Ishikawa (cell line): ENCODE data around the gene ZNF280B.

Experiments used
- EP300 ChIP-seq: IDR thresholded peaks from 2 replicates; pipeline ENCODE4 v1.6.1; 2012; ENCODE audit warnings: borderline replicate concordance
- MAX ChIP-seq: IDR thresholded peaks from 2 replicates; pipeline ENCODE4 v1.6.1; 2012
- RAD21 ChIP-seq: IDR thresholded peaks from 2 replicates; pipeline ENCODE4 v1.6.1; 2012; ENCODE audit warnings: low read depth
- REST ChIP-seq: IDR thresholded peaks from 2 replicates; pipeline ENCODE4 v1.6.1; 2012; ENCODE audit warnings: low read depth, mild to moderate bottlenecking
- TAF1 ChIP-seq: IDR thresholded peaks from 2 replicates; pipeline ENCODE4 v1.6.1; 2012; ENCODE audit warnings: low read depth, mild to moderate bottlenecking
- TEAD4 ChIP-seq: IDR thresholded peaks from 2 replicates; pipeline ENCODE4 v1.6.1; 2012
- YY1 ChIP-seq: IDR thresholded peaks from 2 replicates; pipeline ENCODE4 v1.6.1; 2012; ENCODE audit warnings: low read depth
- ZBTB7A ChIP-seq: IDR thresholded peaks from 2 replicates; pipeline ENCODE4 v1.6.1; 2012; ENCODE audit warnings: low read depth

GRCh38 chr22:22548910-22549309 is 40.4 kb upstream of the ZNF280B start:
- TF ChIP-seq YY1 = no peak
- no peak for TF ChIP-seq RAD21
- no peak for TF ChIP-seq TAF1
- no peak for TF ChIP-seq ZBTB7A
- no peak for TF ChIP-seq TEAD4
- no peak for TF ChIP-seq MAX
- no peak for TF ChIP-seq REST
- no peak for TF ChIP-seq EP300
